HepG2 (cell line): ENCODE data around the gene PCOLCE2. TPM values are rescaled to one million over a fixed set of nuclear protein-coding genes. Genes with fewer than 3 reads are reported as not detected.

Source experiments
- ADNP ChIP-seq: sonication (generic); formaldehyde crosslinking; IDR thresholded peaks from 2 replicates; pipeline ENCODE4 v1.4.0; 2020; ENCODE audit warnings: missing genetic modification reagents
- HMGXB3 ChIP-seq: sonication (generic); formaldehyde crosslinking; IDR thresholded peaks from 2 replicates; pipeline ENCODE4 v1.4.0; 2020; ENCODE audit warnings: missing genetic modification reagents, borderline replicate concordance
- IRX3 ChIP-seq: sonication (generic); formaldehyde crosslinking; IDR thresholded peaks from 2 replicates; pipeline ENCODE4 v1.8.1; 2023; ENCODE audit warnings: mild to moderate bottlenecking, low read depth, missing genetic modification reagents, borderline replicate concordance
- NFE2 ChIP-seq: sonication (generic); formaldehyde crosslinking; IDR thresholded peaks from 2 replicates; pipeline ENCODE4 v1.4.0; 2020; ENCODE audit warnings: missing genetic modification reagents
- PREB ChIP-seq: sonication (generic); formaldehyde crosslinking; IDR thresholded peaks from 2 replicates; pipeline ENCODE4 v1.4.0; 2020; ENCODE audit warnings: missing genetic modification reagents
- SMARCE1 ChIP-seq: fragments of 450-650 bp; IDR thresholded peaks from 2 replicates; pipeline ENCODE4 v1.6.1; 2017; ENCODE audit warnings: borderline replicate concordance
- TRIM22 ChIP-seq: fragments of 450-650 bp; IDR thresholded peaks from 2 replicates; pipeline ENCODE4 v1.6.1; 2017
- YEATS2 ChIP-seq: sonication (generic); formaldehyde crosslinking; IDR thresholded peaks from 2 replicates; pipeline ENCODE4 v1.4.0; 2020; ENCODE audit warnings: missing genetic modification reagents, borderline replicate concordance
- ZNF331 ChIP-seq: sonication (generic); formaldehyde crosslinking; IDR thresholded peaks from 2 replicates; pipeline ENCODE4 v1.4.0; 2020; ENCODE audit warnings: missing genetic modification reagents
- ZNF687 ChIP-seq: sonication (generic); formaldehyde crosslinking; IDR thresholded peaks from 2 replicates; pipeline ENCODE4 v1.5.1; 2020; ENCODE audit warnings: mild to moderate bottlenecking, missing genetic modification reagents, moderate library complexity
- ZNF740 ChIP-seq: sonication (generic); formaldehyde crosslinking; IDR thresholded peaks from 2 replicates; pipeline ENCODE4 v1.4.0; 2020; ENCODE audit warnings: missing genetic modification reagents
- ZNF772 ChIP-seq: sonication (generic); formaldehyde crosslinking; IDR thresholded peaks from 2 replicates; pipeline ENCODE4 v1.5.0; 2020; ENCODE audit warnings: mild to moderate bottlenecking, missing genetic modification reagents
- ZSCAN12 ChIP-seq: sonication (generic); formaldehyde crosslinking; IDR thresholded peaks from 2 replicates; pipeline ENCODE4 v1.9.0; 2021; ENCODE audit warnings: mild to moderate bottlenecking, missing genetic modification reagents
- polyA plus RNA-seq, 8 experiments: library from polyadenylated mRNA; depleted of rRNA in 3 of 8; stranded (reverse) in 7 of 8; unstranded in 1 of 8; fragments of >200 nt; fragmentation: Illumina TruSeq in 4 of 8; extraction: Trizol in 4 of 8; gene quantifications; 2 replicates each; pipeline versions ENCODE4 v1.2.1 to v1.2.3, GENCODE V29; 2011 to 2016; ENCODE audit warnings: low read depth in 4 of 8, missing spikeins in 1 of 8, mixed read lengths in 1 of 8; ENCODE audit not compliant: insufficient read depth in 1 of 8
- total RNA-seq, 5 experiments: library from RNA; depleted of rRNA; stranded (reverse); fragments of >200 nt; fragmentation: Illumina TruSeq; extraction: Trizol; gene quantifications; 2 replicates each; pipeline ENCODE4 v1.2.3, GENCODE V29; 2016; ENCODE audit warnings: low read depth in 1 of 5
- TF ChIP-seq, protein P1 (sequence below): sonication (generic); formaldehyde crosslinking; IDR thresholded peaks from 2 replicates; pipeline ENCODE4 v1.5.0; 2020; ENCODE audit warnings: mild to moderate bottlenecking, missing genetic modification reagents
- TF ChIP-seq, protein P2 (sequence below): IDR thresholded peaks from 2 replicates; pipeline ENCODE4 v1.6.1; 2016; ENCODE audit warnings: low read depth, borderline replicate concordance

The PCOLCE2 gene
- total and polyA plus RNA-seq, 2 of the 13 experiments (the other 11 are each of a cell fraction or from before 2014, with no cell fraction given) = 0.71 to 2.0 TPM

GRCh38 chr3:142888481-142889211, at the start of gene PCOLCE2 (continued):
- TF ChIP-seq, protein P1, sequence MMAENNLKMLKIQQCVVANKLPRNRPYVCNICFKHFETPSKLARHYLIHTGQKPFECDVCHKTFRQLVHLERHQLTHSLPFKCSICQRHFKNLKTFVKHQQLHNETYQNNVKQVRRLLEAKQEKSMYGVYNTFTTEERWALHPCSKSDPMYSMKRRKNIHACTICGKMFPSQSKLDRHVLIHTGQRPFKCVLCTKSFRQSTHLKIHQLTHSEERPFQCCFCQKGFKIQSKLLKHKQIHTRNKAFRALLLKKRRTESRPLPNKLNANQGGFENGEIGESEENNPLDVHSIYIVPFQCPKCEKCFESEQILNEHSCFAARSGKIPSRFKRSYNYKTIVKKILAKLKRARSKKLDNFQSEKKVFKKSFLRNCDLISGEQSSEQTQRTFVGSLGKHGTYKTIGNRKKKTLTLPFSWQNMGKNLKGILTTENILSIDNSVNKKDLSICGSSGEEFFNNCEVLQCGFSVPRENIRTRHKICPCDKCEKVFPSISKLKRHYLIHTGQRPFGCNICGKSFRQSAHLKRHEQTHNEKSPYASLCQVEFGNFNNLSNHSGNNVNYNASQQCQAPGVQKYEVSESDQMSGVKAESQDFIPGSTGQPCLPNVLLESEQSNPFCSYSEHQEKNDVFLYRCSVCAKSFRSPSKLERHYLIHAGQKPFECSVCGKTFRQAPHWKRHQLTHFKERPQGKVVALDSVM = peak; percentile 44
- peak; percentile 73; the same call in 1 of the 2 replicates for TF ChIP-seq ZSCAN12 (CRISPR knock-in tag)
- no peak for TF ChIP-seq IRX3 (CRISPR knock-in tag)
- no peak; the same call in 1 of the 2 replicates for TF ChIP-seq ZNF740 (CRISPR knock-in tag)
- TF ChIP-seq HMGXB3 (CRISPR knock-in tag) = no peak
- no peak for TF ChIP-seq NFE2 (CRISPR knock-in tag)
- peak; percentile 98 for TF ChIP-seq ZNF687 (CRISPR knock-in tag)
- no peak for TF ChIP-seq ZNF331 (CRISPR knock-in tag)
- TF ChIP-seq YEATS2 = no peak
- no peak for TF ChIP-seq ADNP (CRISPR knock-in tag)
- no peak for TF ChIP-seq TRIM22
- TF ChIP-seq PREB (CRISPR knock-in tag) = 0 out of 2 replicates have a peak, but pooled peaks have one; percentile 43
- TF ChIP-seq, protein P2, sequence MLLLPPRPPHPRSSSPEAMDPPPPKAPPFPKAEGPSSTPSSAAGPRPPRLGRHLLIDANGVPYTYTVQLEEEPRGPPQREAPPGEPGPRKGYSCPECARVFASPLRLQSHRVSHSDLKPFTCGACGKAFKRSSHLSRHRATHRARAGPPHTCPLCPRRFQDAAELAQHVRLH (CRISPR knock-in tag) = no peak
- TF ChIP-seq SMARCE1 = no peak
- no peak for TF ChIP-seq ZNF772
